Hepatocyte (in vitro differentiated cells): ENCODE measurements around the gene TMEM150A. TPM values are rescaled to one million over a fixed set of nuclear protein-coding genes. Genes with fewer than 3 reads are reported as not detected.
A peak's percentile ranks its signal among the peaks of the same experiment; 100 is the strongest.

Source experiments
- DNase-seq: peaks from one replicate; pipeline ENCODE4 v3.0.0-alpha.2; 2016; ENCODE audit warnings: low spot score
- H2AFZ ChIP-seq: fragments of 200-600 bp; sonication (generic); 2 replicates; pipeline ENCODE4 v1.6.0; 2016; ENCODE audit warnings: antibody characterized with exemption, mild to moderate bottlenecking
- H3K27ac ChIP-seq: fragments of 200-600 bp; sonication (generic); 2 replicates; pipeline ENCODE4 v1.5.1; 2016; ENCODE audit warnings: mild to moderate bottlenecking
- H3K27me3 ChIP-seq: fragments of 200-600 bp; sonication (generic); 2 replicates; pipeline ENCODE4 v1.6.1; 2016
- H3K36me3 ChIP-seq: fragments of 200-600 bp; sonication (generic); replicated peaks from 2 replicates; pipeline ENCODE4 v1.5.1; 2016; ENCODE audit warnings: low read depth; ENCODE audit not compliant: insufficient read depth
- H3K4me1 ChIP-seq: fragments of 200-600 bp; sonication (generic); 2 replicates; pipeline ENCODE4 v1.5.1; 2016; ENCODE audit warnings: mild to moderate bottlenecking, moderate library complexity; ENCODE audit not compliant: insufficient read depth
- H3K4me2 ChIP-seq: fragments of 200-600 bp; sonication (generic); 2 replicates; pipeline ENCODE4 v1.6.0; 2016
- H3K4me3 ChIP-seq: fragments of 200-600 bp; sonication (generic); 2 replicates; pipeline ENCODE4 v1.5.1; 2016; ENCODE audit warnings: mild to moderate bottlenecking
- H3K79me2 ChIP-seq: fragments of 200-600 bp; sonication (generic); 2 replicates; pipeline ENCODE4 v1.6.0; 2017; ENCODE audit warnings: mild to moderate bottlenecking
- H3K9me2 ChIP-seq: fragments of 200-600 bp; sonication (generic); replicated peaks from 2 replicates; pipeline ENCODE4 v1.6.0; 2017; ENCODE audit warnings: mild to moderate bottlenecking; ENCODE audit not compliant: insufficient read depth
- H3K9me3 ChIP-seq: fragments of 200-600 bp; sonication (generic); 2 replicates; pipeline ENCODE4 v1.5.1; 2016; ENCODE audit warnings: low read depth, mild to moderate bottlenecking
- H4K20me1 ChIP-seq: fragments of 200-600 bp; sonication (generic); 2 replicates; pipeline ENCODE4 v1.6.0; 2016; ENCODE audit warnings: mild to moderate bottlenecking; ENCODE audit not compliant: insufficient read depth, poor library complexity, severe bottlenecking
- CTCF ChIP-seq: fragments of 200-600 bp; sonication (generic); IDR thresholded peaks from 2 replicates; pipeline ENCODE4 v1.5.1; 2016; ENCODE audit warnings: antibody characterized with exemption, mild to moderate bottlenecking; ENCODE audit not compliant: poor library complexity
- EZH2 ChIP-seq: fragments of 200-600 bp; sonication (generic); IDR thresholded peaks from 2 replicates; pipeline ENCODE4 v1.6.1; 2016; ENCODE audit warnings: antibody characterized with exemption, mild to moderate bottlenecking, borderline replicate concordance
- EZH2phosphoT487 ChIP-seq: fragments of 200-600 bp; sonication (generic); IDR thresholded peaks from one replicate; pipeline ENCODE4 v1.6.1; 2018; ENCODE audit warnings: antibody characterized with exemption, mild to moderate bottlenecking, low read depth, moderate library complexity; ENCODE audit not compliant: unreplicated experiment, severe bottlenecking
- WGBS: methylation state at CpG from one replicate; pipeline ENCODE4 v1.1.6; 2016; ENCODE audit warnings: low lambda C conversion rate; ENCODE audit errors: missing lambda C conversion rate; 5-methylcytosine and 5-hydroxymethylcytosine counted together
- polyA plus RNA-seq: library from polyadenylated mRNA; unstranded; fragments of >200 nt; fragmentation: Nextera tagmentation; extraction: Ambion mirVana; gene quantifications from 2 replicates; pipeline ENCODE4 v1.2.1, GENCODE V29; 2016
- total RNA-seq: library from RNA; depleted of rRNA; stranded (reverse); fragments of >200 nt; gene quantifications from 2 replicates; pipeline ENCODE4 v1.2.3, GENCODE V29; 2014

Gene TMEM150A
- total and polyA plus RNA-seq, 2 experiments from 2014 or later = 25.7 to 67.9 TPM

GRCh38 chr2:85589982-85590791 lies 12.3 kb downstream of the TMEM150A start:
- H3K27me3 ChIP-seq = no peaks in the 10 kb centered on the region
- no peak for DNase-seq
- no peaks in the 10 kb centered on the region for H3K36me3 ChIP-seq
- H4K20me1 ChIP-seq = no peaks in the 10 kb centered on the region
- WGBS = 49% methylated on average over 7 of the region's 7 CpGs
- TF ChIP-seq CTCF (no peak), EZH2 (no peak), EZH2phosphoT487 (no peak)
- H3K9me2 ChIP-seq = no peaks in the 10 kb centered on the region
- no peak overlapping the region for H3K4me3 ChIP-seq
- no peak overlapping the region for H2AFZ ChIP-seq
- no peaks in the 10 kb centered on the region for H3K9me3 ChIP-seq
- H3K4me1 ChIP-seq = peaks cover 14% of the 10 kb centered on the region
- H3K79me2 ChIP-seq = no peaks in the 10 kb centered on the region
- peak overlapping the region; percentile 79 for H3K27ac ChIP-seq
- peak overlapping the region; percentile 16 for H3K4me2 ChIP-seq

GRCh38 chr2:85589181-85589580 lies 13.3 kb downstream of the TMEM150A start:
- Histone ChIP-seq H2AFZ (no peak overlapping the region), H3K4me2 (no peak overlapping the region), H3K79me2 (no peaks in the 10 kb centered on the region), H3K4me1 (peaks cover 19% of the 10 kb centered on the region), H3K9me2 (no peaks in the 10 kb centered on the region), H3K27ac (peak overlapping the region; percentile 79), H3K9me3 (no peaks in the 10 kb centered on the region), H3K36me3 (no peaks in the 10 kb centered on the region), H3K4me3 (no peak overlapping the region), H3K27me3 (no peaks in the 10 kb centered on the region), H4K20me1 (no peaks in the 10 kb centered on the region)
- WGBS = 91% methylated on average over 4 of the region's 4 CpGs
- no peak for DNase-seq
- TF ChIP-seq CTCF (no peak), EZH2 (no peak), EZH2phosphoT487 (no peak)

- DNase-seq = no peak
- Histone ChIP-seq H3K27me3 (no peaks in the 10 kb centered on the region), H3K4me3 (no peak overlapping the region), H4K20me1 (no peaks in the 10 kb centered on the region), H2AFZ (no peak overlapping the region), H3K9me3 (no peaks in the 10 kb centered on the region), H3K79me2 (no peaks in the 10 kb centered on the region), H3K4me2 (no peak overlapping the region), H3K36me3 (no peaks in the 10 kb centered on the region), H3K4me1 (peaks cover 23% of the 10 kb centered on the region), H3K27ac (no peak overlapping the region), H3K9me2 (no peaks in the 10 kb centered on the region)
- TF ChIP-seq EZH2phosphoT487 (no peak), CTCF (no peak), EZH2 (no peak)
- WGBS = 88% methylated on average over 4 of the region's 4 CpGs
Measured at GRCh38 chr2:85588645-85589044, 13.9 kb downstream of the TMEM150A start.
